Brain microvascular endothelial cell (primary cell): ENCODE measurements around the gene APBB1.

Experiments used
- DNase-seq: peaks from one replicate; pipeline ENCODE4 v3.0.0-alpha.2; 2020
- H3K27ac ChIP-seq: fragments of 250-450 bp; sonication (Bioruptor Pico); 2 replicates; pipeline ENCODE4 v1.5.1; 2020; ENCODE audit warnings: mild to moderate bottlenecking, moderate library complexity
- H3K27me3 ChIP-seq: fragments of 250-450 bp; sonication (Bioruptor Pico); replicated peaks from 2 replicates; pipeline ENCODE4 v1.5.1; 2020; ENCODE audit warnings: mild to moderate bottlenecking
- H3K36me3 ChIP-seq: fragments of 250-450 bp; sonication (Bioruptor Pico); replicated peaks from 2 replicates; pipeline ENCODE4 v1.5.1; 2020; ENCODE audit warnings: mild to moderate bottlenecking
- H3K4me3 ChIP-seq: 2 replicates; pipeline ENCODE4 v1.5.1; 2011; ENCODE audit warnings: low read depth, mild to moderate bottlenecking, control low read depth, low read length, moderate library complexity
- in situ Hi-C: cut with HindIII; loops from 2 replicates; pipeline ENCODE4 v1.10.0; 2017; ENCODE audit warnings: low sequenced_read_pairs, low pct_ligation_motif_present
- TF ChIP-seq, protein P1 (sequence below): IDR thresholded peaks from 2 replicates; pipeline ENCODE4 v1.5.1; 2011; ENCODE audit warnings: low read depth, mild to moderate bottlenecking, moderate library complexity, low read length, control low read depth, inconsistent platforms; ENCODE audit errors: missing control alignments

Gene APBB1

DNA sequence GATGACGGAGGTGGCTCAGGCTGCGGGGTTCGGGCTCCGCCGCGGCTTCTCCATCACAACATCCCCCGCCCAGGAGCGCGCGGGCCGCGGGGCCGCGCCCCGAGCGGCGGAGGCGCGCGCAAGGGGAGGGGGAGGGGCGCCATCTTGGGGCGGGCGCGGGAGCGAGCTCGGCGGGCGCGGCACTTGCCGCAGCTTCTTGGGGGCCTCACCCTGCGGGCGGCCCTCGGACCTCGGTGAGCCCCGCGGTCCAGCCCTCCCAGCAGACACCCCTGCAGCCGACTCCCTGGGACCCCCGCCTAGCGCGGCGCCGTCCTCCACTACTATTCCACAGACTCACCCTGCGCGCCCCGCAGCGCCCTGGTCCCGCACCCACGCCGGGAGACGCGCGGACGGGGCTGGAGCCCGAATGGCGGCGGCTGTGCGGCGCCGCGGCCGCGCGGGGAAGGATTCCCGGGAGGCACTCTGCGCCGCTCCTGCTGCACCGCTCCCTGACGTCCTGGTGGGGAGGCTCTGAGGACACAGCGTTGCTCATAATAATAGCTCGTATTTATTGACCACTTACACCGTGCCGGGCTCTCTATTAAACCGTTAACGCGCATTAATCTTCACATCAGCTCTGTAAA is at the start of gene APBB1:
APBB1 (minus strand) TSS at position 86 of the 623 bp plus-strand sequence. CDS start 7,747 bp downstream, outside the sequence.
- in situ Hi-C loops = no loop called here
- H3K27me3 ChIP-seq = no peaks in the 10 kb centered on the region
- TF ChIP-seq, protein P1, sequence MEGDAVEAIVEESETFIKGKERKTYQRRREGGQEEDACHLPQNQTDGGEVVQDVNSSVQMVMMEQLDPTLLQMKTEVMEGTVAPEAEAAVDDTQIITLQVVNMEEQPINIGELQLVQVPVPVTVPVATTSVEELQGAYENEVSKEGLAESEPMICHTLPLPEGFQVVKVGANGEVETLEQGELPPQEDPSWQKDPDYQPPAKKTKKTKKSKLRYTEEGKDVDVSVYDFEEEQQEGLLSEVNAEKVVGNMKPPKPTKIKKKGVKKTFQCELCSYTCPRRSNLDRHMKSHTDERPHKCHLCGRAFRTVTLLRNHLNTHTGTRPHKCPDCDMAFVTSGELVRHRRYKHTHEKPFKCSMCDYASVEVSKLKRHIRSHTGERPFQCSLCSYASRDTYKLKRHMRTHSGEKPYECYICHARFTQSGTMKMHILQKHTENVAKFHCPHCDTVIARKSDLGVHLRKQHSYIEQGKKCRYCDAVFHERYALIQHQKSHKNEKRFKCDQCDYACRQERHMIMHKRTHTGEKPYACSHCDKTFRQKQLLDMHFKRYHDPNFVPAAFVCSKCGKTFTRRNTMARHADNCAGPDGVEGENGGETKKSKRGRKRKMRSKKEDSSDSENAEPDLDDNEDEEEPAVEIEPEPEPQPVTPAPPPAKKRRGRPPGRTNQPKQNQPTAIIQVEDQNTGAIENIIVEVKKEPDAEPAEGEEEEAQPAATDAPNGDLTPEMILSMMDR = peak; percentile 30
- peak; percentile 47 for DNase-seq
- H3K4me3 ChIP-seq = peak within 1 kb of the TSS; percentile 74
- H3K27ac ChIP-seq = no peak within 1 kb of the TSS
- H3K36me3 ChIP-seq = no peaks in the 10 kb centered on the region

DNA sequence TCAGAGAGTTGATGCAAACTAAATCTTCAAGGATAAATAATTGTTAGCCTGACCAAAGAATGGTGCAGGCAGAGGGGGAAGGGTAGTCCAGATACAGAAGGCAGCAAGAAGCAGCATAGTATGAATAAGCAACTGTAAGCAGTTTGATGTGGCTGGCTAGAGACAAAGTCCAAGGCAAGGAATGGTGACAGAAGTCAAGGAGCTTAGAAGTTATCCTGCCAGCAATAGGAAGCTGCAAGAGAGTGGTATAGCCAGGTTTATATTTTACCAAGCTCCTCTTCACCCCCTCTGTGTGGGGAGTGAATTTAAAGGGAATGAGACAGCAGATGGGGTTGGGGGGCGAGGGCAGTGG is 40.2 kb upstream of the APBB1 start:
- TF ChIP-seq, protein P1 = no peak
- no peak for DNase-seq
- H3K4me3 ChIP-seq = no peak overlapping the region
- H3K36me3 ChIP-seq = peaks cover 46% of the 10 kb centered on the region
- H3K27me3 ChIP-seq = no peaks in the 10 kb centered on the region
- H3K27ac ChIP-seq = no peak overlapping the region
- in situ Hi-C loops = no loop called here

DNA sequence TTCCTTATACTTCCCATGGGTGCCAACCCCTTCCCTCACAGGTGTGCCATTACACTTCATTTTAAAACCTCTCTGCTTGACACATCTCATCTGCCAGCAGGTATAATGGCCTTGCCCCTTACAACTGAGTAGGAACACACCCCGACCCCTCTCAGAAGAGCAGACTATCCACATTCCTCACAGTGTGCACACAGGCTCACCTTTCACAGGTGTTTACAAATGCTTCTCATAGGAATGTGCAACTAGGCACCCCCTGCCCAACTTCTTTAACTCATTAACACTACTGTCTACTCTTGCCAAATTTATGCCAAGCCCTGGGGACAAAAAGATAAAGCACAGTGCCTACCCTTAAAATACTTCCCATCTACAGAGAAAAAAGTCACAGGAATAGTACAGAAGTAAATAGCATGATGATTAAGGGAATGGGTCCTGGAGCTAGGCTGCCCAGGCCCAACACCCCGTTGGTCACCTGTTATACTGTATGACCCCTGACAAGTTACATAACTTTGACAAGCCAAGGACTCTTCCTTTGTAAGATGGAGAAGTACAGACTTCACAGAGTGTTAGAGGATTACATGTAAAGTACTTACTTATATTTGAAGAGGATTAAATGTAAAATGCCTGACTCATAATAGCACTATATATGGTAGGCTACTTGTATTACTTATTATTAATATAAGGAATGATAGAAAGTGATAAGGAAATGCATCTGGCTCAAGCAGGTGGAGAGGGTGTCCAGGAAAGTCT is 39.6 kb upstream of the APBB1 start:
- TF ChIP-seq, protein P1 = no peak
- Histone ChIP-seq H3K4me3 (no peak overlapping the region), H3K36me3 (peaks cover 43% of the 10 kb centered on the region), H3K27ac (no peak overlapping the region), H3K27me3 (no peaks in the 10 kb centered on the region)
- in situ Hi-C loops = no loop called here
- DNase-seq = no peak

DNA sequence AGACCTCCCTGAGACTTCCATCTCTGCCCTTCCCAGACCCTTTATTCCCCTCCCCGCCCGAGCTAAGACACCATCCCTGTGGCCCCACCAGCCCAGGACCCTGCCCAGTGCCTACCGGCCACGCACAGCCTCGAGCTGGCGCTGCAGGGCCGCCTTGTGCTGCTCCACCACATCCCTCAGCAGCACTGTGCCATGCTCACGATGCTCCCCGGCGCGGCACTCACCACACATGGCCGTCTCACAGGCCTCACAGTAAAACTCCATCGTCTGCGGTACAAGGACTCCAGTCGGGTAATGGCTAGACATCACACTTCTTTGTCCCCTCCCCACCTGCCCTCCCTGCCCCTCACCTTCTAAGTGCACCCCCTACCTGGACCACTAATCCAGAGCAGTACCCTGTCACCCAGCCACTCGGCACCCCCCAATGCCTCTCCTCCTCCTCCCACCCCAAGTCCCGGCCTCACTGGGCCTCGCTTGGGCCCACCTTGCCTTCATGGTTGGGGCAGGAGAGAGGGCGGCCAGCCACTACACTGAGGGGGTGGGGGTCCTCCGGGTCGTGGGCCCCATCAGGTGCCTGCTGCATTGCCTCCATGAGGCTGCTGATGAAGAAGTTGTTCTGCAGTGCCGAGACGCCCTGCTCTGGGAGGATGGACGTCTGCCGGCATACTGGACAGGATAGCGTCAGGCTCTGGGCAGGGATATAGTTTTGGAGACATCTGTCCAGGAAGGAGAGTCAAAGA is 38.9 kb upstream of the APBB1 start:
- DNase-seq = no peak
- in situ Hi-C loops = no loop called here
- Histone ChIP-seq H3K4me3 (no peak overlapping the region), H3K36me3 (peaks cover 40% of the 10 kb centered on the region), H3K27me3 (no peaks in the 10 kb centered on the region), H3K27ac (no peak overlapping the region)
- TF ChIP-seq, protein P1 = no peak

DNA sequence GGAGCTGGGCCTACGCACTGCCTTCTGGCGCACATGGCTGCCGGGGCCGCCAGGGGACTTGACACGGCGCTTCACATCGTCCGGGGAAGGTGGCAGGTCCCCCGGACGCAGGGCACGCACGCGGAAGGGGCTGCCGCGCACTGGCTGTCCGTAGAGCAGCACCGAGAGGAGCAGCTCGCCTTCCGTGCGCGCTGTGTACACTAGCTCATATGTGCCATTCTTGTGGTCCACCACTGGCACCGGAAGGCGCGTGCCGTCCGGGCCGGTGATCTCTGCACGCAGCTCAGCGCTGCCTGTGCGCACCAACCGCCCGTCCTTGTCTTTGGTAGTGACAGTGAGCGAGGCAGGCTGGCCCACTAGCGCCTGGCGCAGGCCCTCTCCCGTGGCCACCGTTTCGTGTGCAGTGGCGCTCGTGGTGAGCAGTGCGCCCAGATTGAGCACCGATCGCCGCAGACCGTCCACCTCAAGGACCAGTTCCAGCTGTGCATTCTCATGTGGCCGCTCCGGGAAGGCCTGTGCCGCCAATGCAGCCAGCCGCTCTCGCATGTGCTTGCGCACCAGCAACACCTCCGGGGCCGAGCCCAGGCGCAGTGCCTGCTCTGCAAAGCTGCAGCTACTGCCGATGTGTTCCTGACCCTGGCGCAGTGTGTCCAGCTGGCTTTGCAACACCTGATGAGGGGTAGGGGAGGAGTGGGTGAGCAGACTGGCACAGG is 37.6 kb upstream of the APBB1 start:
- in situ Hi-C loops = no loop called here
- TF ChIP-seq, protein P1 = no peak
- Histone ChIP-seq H3K27ac (no peak overlapping the region), H3K4me3 (no peak overlapping the region), H3K27me3 (no peaks in the 10 kb centered on the region), H3K36me3 (peaks cover 44% of the 10 kb centered on the region)
- DNase-seq = no peak
